H1 (cell line): ENCODE results near the gene FTL. TPM values are rescaled to one million over a fixed set of nuclear protein-coding genes. Genes with fewer than 3 reads are reported as not detected.
A peak's percentile ranks its signal among the peaks of the same experiment; 100 is the strongest.

Source experiments
- CTCF ChIA-PET: fragments of 300-600 bp; sonication (Branson Sonifier 250); formaldehyde crosslinking; loops from one replicate; lab custom pipeline; 2021; ENCODE audit not compliant: partially characterized antibody; lab: Charles Lee
- POLR2A ChIA-PET: fragments of 300-600 bp; sonication (Branson Sonifier 250); formaldehyde crosslinking; loops from one replicate; lab custom pipeline; 2021; ENCODE audit warnings: inconsistent platforms; ENCODE audit not compliant: partially characterized antibody; lab: Charles Lee
- DNase-seq, 2 experiments: peaks; one replicate each; pipeline versions ENCODE4 v3.0.0 to v3.0.0-alpha.2; 2010 to 2022; ENCODE audit warnings: low spot score in 2 of 2, low read depth in 1 of 2, mixed read lengths in 1 of 2
- FAIRE-seq: peaks from 2 replicates; lab custom pipeline; 2011; peaks lifted over from hg19 to GRCh38; lab: Jason Lieb, UNC
- H2AFZ ChIP-seq: 2 replicates; pipeline ENCODE4 v1.8.1; 2012; ENCODE audit warnings: low read length, inconsistent platforms
- H2AK5ac ChIP-seq: 2 replicates; pipeline ENCODE4 v1.6.1; 2013; ENCODE audit warnings: low read depth, low read length
- H2BK120ac ChIP-seq: replicated peaks from 2 replicates; pipeline ENCODE3; 2013; ENCODE audit warnings: low read depth, low read length, inconsistent platforms
- H2BK12ac ChIP-seq: 2 replicates; pipeline ENCODE4 v1.6.1; 2013; ENCODE audit warnings: low read depth, low read length
- H2BK15ac ChIP-seq: 2 replicates; pipeline ENCODE4 v1.6.1; 2013; ENCODE audit warnings: low read length
- H2BK20ac ChIP-seq: 2 replicates; pipeline ENCODE4 v1.6.1; 2013; ENCODE audit warnings: low read length
- H2BK5ac ChIP-seq: 2 replicates; pipeline ENCODE4 v1.6.1; 2013; ENCODE audit warnings: low read depth, low read length
- H3K14ac ChIP-seq: 2 replicates; pipeline ENCODE4 v1.6.1; 2013; ENCODE audit warnings: inconsistent platforms; ENCODE audit not compliant: insufficient read length
- H3K18ac ChIP-seq: 2 replicates; pipeline ENCODE4 v1.6.1; 2013; ENCODE audit warnings: low read length; ENCODE audit errors: extremely low read depth
- H3K23ac ChIP-seq: 2 replicates; pipeline ENCODE4 v1.6.1; 2013; ENCODE audit warnings: inconsistent platforms; ENCODE audit not compliant: insufficient read length
- H3K23me2 ChIP-seq: 2 replicates; pipeline ENCODE4 v1.6.1; 2013; ENCODE audit warnings: low read depth, low read length
- H3K27ac ChIP-seq: 2 replicates; pipeline ENCODE4 v1.6.1; 2011; ENCODE audit warnings: low read depth, low read length, inconsistent platforms
- H3K27me3 ChIP-seq, 4 experiments: replicated peaks in 1 of 4; 1 replicate in 1 of 4; 2 replicates in 3 of 4; pipeline versions ENCODE4 v1.6.1 to v1.8.1; 2011 to 2013; ENCODE audit warnings: low read length in 3 of 4, mild to moderate bottlenecking in 3 of 4, inconsistent platforms in 2 of 4, mixed read lengths in 2 of 4, moderate library complexity in 1 of 4; ENCODE audit not compliant: control insufficient read depth in 3 of 4, insufficient read depth in 3 of 4; ENCODE audit errors: extremely low read depth in 1 of 4
- H3K36me3 ChIP-seq, 4 experiments: 2 replicates each; pipeline versions ENCODE4 v1.6.1 to v1.8.1; 2011 to 2013; ENCODE audit warnings: mild to moderate bottlenecking in 4 of 4, low read length in 3 of 4, moderate library complexity in 2 of 4, control low read depth in 1 of 4, inconsistent platforms in 1 of 4; ENCODE audit not compliant: insufficient read depth in 4 of 4, control insufficient read depth in 2 of 4
- H3K4ac ChIP-seq: replicated peaks from 2 replicates; pipeline ENCODE3; 2013; ENCODE audit warnings: low read length, low read depth, mixed read lengths, inconsistent platforms; ENCODE audit not compliant: insufficient read length
- H3K4me1 ChIP-seq, 4 experiments: replicated peaks in 1 of 4; 1 replicate in 1 of 4; 2 replicates in 3 of 4; pipeline versions ENCODE4 v1.6.1 to v1.8.1; 2011 to 2013; ENCODE audit warnings: low read length in 3 of 4, inconsistent platforms in 2 of 4, mixed read lengths in 1 of 4; ENCODE audit not compliant: insufficient read depth in 4 of 4, control insufficient read depth in 3 of 4
- H3K4me2 ChIP-seq, 2 experiments: 2 replicates each; pipeline versions ENCODE4 v1.6.1 to v1.8.1; 2011 to 2013; ENCODE audit warnings: low read depth in 2 of 2, low read length in 2 of 2, control low read depth in 1 of 2, inconsistent platforms in 1 of 2, mild to moderate bottlenecking in 1 of 2; ENCODE audit not compliant: insufficient read depth in 1 of 2
- H3K4me3 ChIP-seq, 4 experiments: fragments of 200-600, 300-600 bp in 1 of 4; sonication (generic), shearing (Covaris generic), sonication (Bioruptor Twin) in 1 of 4; 2 replicates each; pipeline versions ENCODE4 v1.5.1 to v1.8.1; 2011 to 2016; ENCODE audit warnings: low read length in 4 of 4, low read depth in 3 of 4, control low read depth in 2 of 4, inconsistent platforms in 2 of 4, mild to moderate bottlenecking in 2 of 4, mixed read lengths in 1 of 4, moderate library complexity in 1 of 4; ENCODE audit not compliant: insufficient read depth in 2 of 4; ENCODE audit errors: extremely low read depth in 1 of 4
- H3K56ac ChIP-seq: replicated peaks from 2 replicates; pipeline ENCODE3; 2013; ENCODE audit warnings: low read depth, mild to moderate bottlenecking, mixed read lengths, low read length, inconsistent platforms; ENCODE audit not compliant: insufficient read length
- H3K79me1 ChIP-seq: 2 replicates; pipeline ENCODE4 v1.6.1; 2013; ENCODE audit warnings: low read depth, low read length, control low read depth
- H3K79me2 ChIP-seq, 2 experiments: 2 replicates each; pipeline versions ENCODE4 v1.6.1 to v1.8.1; 2012 to 2013; ENCODE audit warnings: low read length in 2 of 2, mild to moderate bottlenecking in 2 of 2, inconsistent platforms in 1 of 2; ENCODE audit not compliant: insufficient read depth in 2 of 2, control insufficient read depth in 1 of 2
- H3K9ac ChIP-seq, 4 experiments: replicated peaks in 1 of 4; 1 replicate in 1 of 4; 2 replicates in 3 of 4; pipeline versions ENCODE4 v1.6.1 to v1.8.1; 2011 to 2013; ENCODE audit warnings: low read depth in 3 of 4, low read length in 3 of 4, control low read depth in 2 of 4, mild to moderate bottlenecking in 2 of 4, moderate library complexity in 2 of 4, inconsistent platforms in 1 of 4; ENCODE audit errors: extremely low read depth in 1 of 4
- H3K9me3 ChIP-seq, 2 experiments: 2 replicates each; pipeline versions ENCODE4 v1.6.1 to v1.8.1; 2012 to 2013; ENCODE audit warnings: mild to moderate bottlenecking in 2 of 2, moderate library complexity in 2 of 2, control low read depth in 1 of 2, inconsistent platforms in 1 of 2, low read depth in 1 of 2, low read length in 1 of 2, mixed read lengths in 1 of 2; ENCODE audit not compliant: insufficient read depth in 2 of 2
- H4K20me1 ChIP-seq, 2 experiments: replicated peaks in 1 of 2; 2 replicates each; pipeline versions ENCODE3 to v1.8.1; 2011 to 2013; ENCODE audit warnings: inconsistent platforms in 2 of 2, low read length in 2 of 2, mild to moderate bottlenecking in 1 of 2; ENCODE audit not compliant: insufficient read depth in 2 of 2, control insufficient read depth in 1 of 2
- H4K5ac ChIP-seq: 2 replicates; pipeline ENCODE4 v1.6.1; 2013; ENCODE audit warnings: low read length, low read depth, mixed read lengths, inconsistent platforms; ENCODE audit not compliant: insufficient read length
- H4K8ac ChIP-seq: 2 replicates; pipeline ENCODE4 v1.8.0; 2013; ENCODE audit warnings: mild to moderate bottlenecking, moderate library complexity, low read length, inconsistent platforms; ENCODE audit not compliant: insufficient read depth; ENCODE audit errors: extremely low read depth
- H4K91ac ChIP-seq: replicated peaks from 2 replicates; pipeline ENCODE3; 2013; ENCODE audit warnings: low read length, mixed read lengths, inconsistent platforms; ENCODE audit not compliant: insufficient read length
- ATF3 ChIP-seq: IDR thresholded peaks from 2 replicates; pipeline ENCODE4 v1.6.1; 2011; ENCODE audit warnings: low read depth, mild to moderate bottlenecking, low read length; ENCODE audit not compliant: insufficient read depth
- BCL11A ChIP-seq, 2 experiments: IDR thresholded peaks; one replicate each; pipeline ENCODE4 v1.6.1; 2011; ENCODE audit warnings: low read depth in 2 of 2, low read length in 2 of 2, mild to moderate bottlenecking in 2 of 2
- CEBPB ChIP-seq: IDR thresholded peaks from 2 replicates; pipeline ENCODE4 v1.6.1; 2012; ENCODE audit warnings: low read depth, low read length
- CHD2 ChIP-seq: IDR thresholded peaks from 2 replicates; pipeline ENCODE4 v1.6.1; 2012; ENCODE audit warnings: low read length, improper control_type of control experiment
- FOSL1 ChIP-seq: IDR thresholded peaks from 2 replicates; pipeline ENCODE4 v1.6.1; 2011; ENCODE audit warnings: mild to moderate bottlenecking, low read depth, low read length, moderate library complexity; ENCODE audit not compliant: insufficient read depth
- MAX ChIP-seq: IDR thresholded peaks from 2 replicates; pipeline ENCODE4 v1.6.1; 2012; ENCODE audit warnings: inconsistent platforms
- NRF1 ChIP-seq: IDR thresholded peaks from 2 replicates; pipeline ENCODE4 v1.6.1; 2011; ENCODE audit warnings: mild to moderate bottlenecking, low read depth, low read length, improper control_type of control experiment
- POLR2AphosphoS5 ChIP-seq: IDR thresholded peaks from 2 replicates; pipeline ENCODE4 v1.6.1; 2011; ENCODE audit warnings: low read depth, low read length
- RAD21 ChIP-seq, 2 experiments: IDR thresholded peaks in 1 of 2; conservative IDR thresholded peaks in 1 of 2; 2 replicates each; pipeline ENCODE4 v1.6.1; 2011; ENCODE audit warnings: low read depth in 2 of 2, low read length in 2 of 2, improper control_type of control experiment in 1 of 2, inconsistent platforms in 1 of 2, mild to moderate bottlenecking in 1 of 2, moderate library complexity in 1 of 2
- TBP ChIP-seq: IDR thresholded peaks from 2 replicates; pipeline ENCODE4 v1.6.1; 2011; ENCODE audit warnings: low read depth, low read length, improper control_type of control experiment
- YY1 ChIP-seq: IDR thresholded peaks from 2 replicates; pipeline ENCODE4 v1.6.1; 2011; ENCODE audit warnings: low read depth, mild to moderate bottlenecking, low read length
- whole genome bisulfite sequencing, 2 experiments: shearing (Covaris generic) in 1 of 2; methylation state at CpG; one replicate each; pipeline versions ENCODE4 v1.1.6 to v1.1.7; 2013 to 2015; ENCODE audit warnings: low lambda C conversion rate in 2 of 2, mixed read lengths in 2 of 2, inconsistent platforms in 1 of 2, low coverage in 1 of 2, missing lambda C conversion rate in 1 of 2; ENCODE audit not compliant: insufficient replicate concordance in 2 of 2, insufficient coverage in 1 of 2, insufficient read length in 1 of 2; ENCODE audit errors: extremely low coverage in 1 of 2, missing lambda C conversion rate in 1 of 2; 5-methylcytosine and 5-hydroxymethylcytosine counted together
- polyA plus RNA-seq, 7 experiments: library from polyadenylated mRNA; depleted of rRNA in 3 of 7; stranded (reverse) in 5 of 7; unstranded in 2 of 7; fragments of >200 nt in 5 of 7; fragments of 200-250 nt in 2 of 7; gene quantifications; 1 replicate in 5 of 7; 2 replicates in 1 of 7; 4 replicates in 1 of 7; pipeline versions ENCODE4 v1.2.1 to v1.2.3, GENCODE V29; 2011 to 2013; ENCODE audit warnings: missing spikeins in 2 of 7, mixed read lengths in 2 of 7
- total RNA-seq: library from RNA; stranded (reverse); fragmentation: NEBNext Ultra II Directional; extraction: Animal tissue kit (Norgen Biotek cat#: 25700); gene quantifications from 2 replicates; pipeline ENCODE4 v1.2.1, GENCODE V29; 2021

Gene FTL
- total and polyA plus RNA-seq, 2 of the 8 experiments (the other 6 are each of a cell fraction or from before 2014, with no cell fraction given) = 1,751 to 2,427 TPM

- no peak overlapping the region; the same call in 1 of the 2 replicates for H2AK5ac ChIP-seq
- H3K79me2 ChIP-seq = no peaks in the 10 kb centered on the region
- no peak for FAIRE-seq
- H4K5ac ChIP-seq = no peak overlapping the region
- no peak overlapping the region; the same call in 1 of the 2 replicates for H2BK5ac ChIP-seq
- CTCF ChIA-PET = interaction anchor here (1.1 kb wide), 3 partner anchors 20 to 133 kb away, joined by 3 to 4 read pairs (median 4); no protein-coding TSS in a partner anchor
- no peaks in the 10 kb centered on the region; a peak in 1 of 7 replicates for H3K27me3 ChIP-seq
- peaks cover 0 to 2% of the 10 kb centered on the region in 2 experiments for H4K20me1 ChIP-seq
- H3K79me1 ChIP-seq = no peaks in the 10 kb centered on the region
- H3K14ac ChIP-seq = no peak overlapping the region
- no peak overlapping the region for H3K56ac ChIP-seq
- H2BK15ac ChIP-seq = no peak overlapping the region
- H3K18ac ChIP-seq = no peak overlapping the region
- no peak overlapping the region for H3K27ac ChIP-seq
- no peak overlapping the region for H4K8ac ChIP-seq
- H3K4me2 ChIP-seq = no peak overlapping the region
- H3K4me3 ChIP-seq = no peak overlapping the region
- no peak overlapping the region for H2BK120ac ChIP-seq
- no peaks in the 10 kb centered on the region for H3K9me3 ChIP-seq
- H4K91ac ChIP-seq = peak overlapping the region; percentile 40
- 0 out of 7 replicates have a peak, but pooled peaks cover 0 to 2% (median 0%) of the 10 kb centered on the region in 4 experiments for H3K4me1 ChIP-seq
- peak overlapping the region; percentile 60; the same call in 1 of the 2 replicates for H2BK12ac ChIP-seq
- no peak overlapping the region for H2AFZ ChIP-seq
- no peak overlapping the region for H3K23ac ChIP-seq
- H3K9ac ChIP-seq = no peak overlapping the region
- H3K36me3 ChIP-seq = no peaks in the 10 kb centered on the region
- no peak overlapping the region for H2BK20ac ChIP-seq
- 78% methylated on average over 9 of the region's 9 CpGs; no CpG with 5 or more reads in 1 of the 2 experiments for WGBS, 2 experiments
- no peak overlapping the region for H3K4ac ChIP-seq
- DNase-seq = no peak
- POLR2A ChIA-PET = interaction anchor here (0.9 to 1.7 kb wide), 5 partner anchors 17 to 87 kb away, joined by 3 to 6 read pairs (median 3); partner anchors contain the start of gene PPP1R15A
- H3K23me2 ChIP-seq = no peaks in the 10 kb centered on the region
- TF ChIP-seq NRF1 (no peak), MAX (no peak), YY1 (no peak), POLR2AphosphoS5 (no peak), TBP (no peak), BCL11A (IDR thresholded peaks at IDR 0.05; ENCODE audit: low read depth in 2 of 2, low read length in 2 of 2) (no peak), CHD2 (no peak), FOSL1 (no peak), ATF3 (no peak), CEBPB (no peak), RAD21 (IDR thresholded peaks at IDR 0.05 in 1 of 2, conservative IDR thresholded peaks at IDR 0.05 in 1 of 2; ENCODE audit: low read depth in 2 of 2, low read length in 2 of 2) (no peak)
Observed at GRCh38 chr19:48946463-48947257, 18.4 kb upstream of the FTL start.
